Thyroid gland (tissue), 4 donors: ENCODE results near the gene HHAT. TPM values are rescaled to one million over a fixed set of nuclear protein-coding genes. Genes with fewer than 3 reads are reported as not detected.

Experiments used
- DNase-seq, 2 donors: peaks; one replicate each; pipeline ENCODE4 v3.0.0-alpha.2; 2019
- H3K27ac ChIP-seq, 3 donors: fragments of 200-600 bp; sonication (generic); 1 replicate in 2 of 3; 2 replicates in 1 of 3; pipeline ENCODE4 v1.5.1; 2016 to 2019; ENCODE audit warnings: mild to moderate bottlenecking in 1 of 3, moderate library complexity in 1 of 3
- H3K27me3 ChIP-seq: fragments of 200-600 bp; sonication (generic); one replicate; pipeline ENCODE4 v1.5.1; 2019
- H3K36me3 ChIP-seq, 2 donors: fragments of 200-600 bp; sonication (generic); one replicate each; pipeline ENCODE4 v1.5.1; 2016 to 2019
- H3K4me1 ChIP-seq, 2 donors: fragments of 200-600 bp; sonication (generic); one replicate each; pipeline ENCODE4 v1.5.1; 2017 to 2019
- H3K4me3 ChIP-seq, 3 donors: fragments of 200-600 bp; sonication (generic); replicated peaks in 1 of 3; 1 replicate in 2 of 3; 2 replicates in 1 of 3; pipeline ENCODE4 v1.5.1; 2016; ENCODE audit warnings: mild to moderate bottlenecking in 1 of 3
- H3K9me3 ChIP-seq: fragments of 200-600 bp; sonication (generic); one replicate; pipeline ENCODE4 v1.5.1; 2017
- POLR2A ChIP-seq, 2 donors: fragments of 450-650 bp; IDR thresholded peaks; one replicate each; pipeline ENCODE4 v1.6.1; 2017; ENCODE audit warnings: antibody characterized with exemption in 2 of 2, mild to moderate bottlenecking in 2 of 2, moderate library complexity in 1 of 2
- WGBS, 2 donors: methylation state at CpG; one replicate each; pipeline ENCODE4 v1.1.5; 2017; 5-methylcytosine and 5-hydroxymethylcytosine counted together
- intact Hi-C: fragments of 100-400 bp; cut with DNase I; formaldehyde crosslinking; loops from one replicate; pipeline ENCODE4 v1.15.1; 2023
- total RNA-seq, 4 donors: library from RNA; depleted of rRNA; stranded (reverse); fragments of >200 nt; gene quantifications; one replicate each; pipeline ENCODE4 v1.2.3, GENCODE V29; 2016
- TF ChIP-seq, protein P1 (sequence below), 6 experiments: fragments of 200-600 bp in 3 of 6; fragments of 450-650 bp in 3 of 6; sonication (generic) in 3 of 6; IDR thresholded peaks; one replicate each; pipeline ENCODE4 v1.5.1; 2016 to 2019; ENCODE audit warnings: antibody characterized with exemption in 6 of 6, mild to moderate bottlenecking in 2 of 6, inconsistent platforms in 1 of 6, moderate library complexity in 1 of 6

HHAT gene
- total RNA-seq, 4 donors from 2014 or later = 7.9 to 15.9 (median 10.5) TPM

GRCh38 chr1:210646258-210646616 is 317.5 kb downstream of the HHAT start:
- WGBS, 2 donors = 30 to 39% methylated on average over 2 of the region's 2 CpGs
- Histone ChIP-seq H3K9me3 (no peaks in the 10 kb centered on the region), H3K4me3 (no peak overlapping the region), H3K4me1 (peaks cover 14 to 36% of the 10 kb centered on the region in 2 donors), H3K27me3 (no peaks in the 10 kb centered on the region), H3K27ac (peak overlapping the region; percentile 78 to 80 (median 80)), H3K36me3 (no peaks in the 10 kb centered on the region)
- DNase-seq = no peak
- intact Hi-C loops = no loop called here
- TF ChIP-seq POLR2A (IDR thresholded peaks at IDR 0.05) = no peak
- TF ChIP-seq, protein P1, sequence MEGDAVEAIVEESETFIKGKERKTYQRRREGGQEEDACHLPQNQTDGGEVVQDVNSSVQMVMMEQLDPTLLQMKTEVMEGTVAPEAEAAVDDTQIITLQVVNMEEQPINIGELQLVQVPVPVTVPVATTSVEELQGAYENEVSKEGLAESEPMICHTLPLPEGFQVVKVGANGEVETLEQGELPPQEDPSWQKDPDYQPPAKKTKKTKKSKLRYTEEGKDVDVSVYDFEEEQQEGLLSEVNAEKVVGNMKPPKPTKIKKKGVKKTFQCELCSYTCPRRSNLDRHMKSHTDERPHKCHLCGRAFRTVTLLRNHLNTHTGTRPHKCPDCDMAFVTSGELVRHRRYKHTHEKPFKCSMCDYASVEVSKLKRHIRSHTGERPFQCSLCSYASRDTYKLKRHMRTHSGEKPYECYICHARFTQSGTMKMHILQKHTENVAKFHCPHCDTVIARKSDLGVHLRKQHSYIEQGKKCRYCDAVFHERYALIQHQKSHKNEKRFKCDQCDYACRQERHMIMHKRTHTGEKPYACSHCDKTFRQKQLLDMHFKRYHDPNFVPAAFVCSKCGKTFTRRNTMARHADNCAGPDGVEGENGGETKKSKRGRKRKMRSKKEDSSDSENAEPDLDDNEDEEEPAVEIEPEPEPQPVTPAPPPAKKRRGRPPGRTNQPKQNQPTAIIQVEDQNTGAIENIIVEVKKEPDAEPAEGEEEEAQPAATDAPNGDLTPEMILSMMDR (IDR thresholded peaks at IDR 0.05) = no peak

- H3K36me3 ChIP-seq = no peaks in the 10 kb centered on the region
- DNase-seq = no peak
- H3K4me3 ChIP-seq = no peak overlapping the region
- peaks cover 14 to 36% of the 10 kb centered on the region in 2 donors for H3K4me1 ChIP-seq
- H3K9me3 ChIP-seq = no peaks in the 10 kb centered on the region
- 76 to 79% methylated on average over 6 of the region's 6 CpGs for WGBS, 2 donors
- H3K27me3 ChIP-seq = no peaks in the 10 kb centered on the region
- intact Hi-C loops = no loop called here
- H3K27ac ChIP-seq = peak overlapping the region in 2 of 3 donors; percentile 80
- TF ChIP-seq, protein P1 (IDR thresholded peaks at IDR 0.05) = no peak
- TF ChIP-seq POLR2A (IDR thresholded peaks at IDR 0.05) = no peak
Observed at GRCh38 chr1:210647406-210648333, 319.0 kb downstream of the HHAT start.

DNA sequence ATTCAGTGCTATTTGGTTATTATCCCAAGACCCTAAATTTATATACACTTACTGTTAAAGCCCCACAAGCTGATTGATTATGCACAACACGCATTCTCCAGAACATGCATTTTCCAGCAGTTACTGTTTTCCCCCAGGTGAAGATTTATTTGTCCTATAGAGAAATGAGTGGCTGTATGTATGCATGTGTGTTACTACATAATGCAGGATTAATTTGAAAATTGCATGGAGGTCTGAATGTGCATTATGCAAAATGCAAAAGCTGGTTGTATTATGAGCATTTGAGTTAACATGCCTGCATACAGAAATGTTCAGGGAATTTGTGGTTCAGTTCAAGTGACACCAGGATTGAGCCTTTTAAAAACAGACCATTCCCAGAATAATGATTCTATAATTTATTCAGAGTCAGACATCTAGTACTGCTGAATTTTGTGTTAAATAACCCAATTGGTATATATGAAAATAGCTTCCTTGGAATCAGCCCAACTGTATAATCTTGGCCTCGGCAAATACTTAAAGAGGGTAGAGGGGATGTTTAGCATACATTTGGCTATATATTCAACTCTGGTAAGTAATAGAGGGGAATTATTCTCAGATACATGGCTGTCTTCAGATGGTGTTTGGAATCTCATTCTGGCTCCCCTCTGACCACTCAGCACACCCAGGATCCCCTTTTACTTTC is 320.0 kb downstream of the HHAT start:
- TF ChIP-seq, protein P1 (IDR thresholded peaks at IDR 0.05) = no peak
- TF ChIP-seq POLR2A (IDR thresholded peaks at IDR 0.05) = no peak
- no peak for DNase-seq
- Histone ChIP-seq H3K27me3 (no peaks in the 10 kb centered on the region), H3K4me3 (no peak overlapping the region), H3K36me3 (no peaks in the 10 kb centered on the region), H3K27ac (no peak overlapping the region), H3K9me3 (no peaks in the 10 kb centered on the region), H3K4me1 (peaks cover 14 to 36% of the 10 kb centered on the region in 2 donors)
- intact Hi-C loops = no loop called here
- WGBS, 2 donors = 46 to 96% methylated on average over 2 of the region's 2 CpGs

GRCh38 chr1:210650403-210650802 is 321.7 kb downstream of the HHAT start:
- peaks cover 9 to 27% of the 10 kb centered on the region in 2 donors for H3K4me1 ChIP-seq
- intact Hi-C loops = no loop called here
- no peak for DNase-seq
- 69 to 71% methylated on average over 2 of the region's 2 CpGs for WGBS, 2 donors
- no peak overlapping the region for H3K4me3 ChIP-seq
- H3K27ac ChIP-seq = no peak overlapping the region
- no peak for TF ChIP-seq POLR2A (IDR thresholded peaks at IDR 0.05)
- TF ChIP-seq, protein P1 (IDR thresholded peaks at IDR 0.05) = no peak
- no peaks in the 10 kb centered on the region for H3K36me3 ChIP-seq
- H3K9me3 ChIP-seq = no peaks in the 10 kb centered on the region
- no peaks in the 10 kb centered on the region for H3K27me3 ChIP-seq
